NCI-H2107 treated with DMSO at 0.1 percent for 48 hours (cell line): ENCODE data around the gene CSNK1G1.
"Not testable (repeated sequence)": the region's sequence is repeated elsewhere in the genome, so short reads cannot be mapped to it uniquely, and the experiment has no call there.

Experiments used
- DNase-seq: peaks from one replicate; lab custom pipeline; 2025; ENCODE audit not compliant: unreplicated experiment; lab: John Stamatoyannopoulos, UW

Gene CSNK1G1

GRCh38 chr15:64246364-64247189 lies 109.4 kb downstream of the CSNK1G1 start:
- DNase-seq: peak; percentile 25

- DNase-seq: no peak
Observed at GRCh38 chr15:64245405-64245804, 110.6 kb downstream of the CSNK1G1 start.

DNA sequence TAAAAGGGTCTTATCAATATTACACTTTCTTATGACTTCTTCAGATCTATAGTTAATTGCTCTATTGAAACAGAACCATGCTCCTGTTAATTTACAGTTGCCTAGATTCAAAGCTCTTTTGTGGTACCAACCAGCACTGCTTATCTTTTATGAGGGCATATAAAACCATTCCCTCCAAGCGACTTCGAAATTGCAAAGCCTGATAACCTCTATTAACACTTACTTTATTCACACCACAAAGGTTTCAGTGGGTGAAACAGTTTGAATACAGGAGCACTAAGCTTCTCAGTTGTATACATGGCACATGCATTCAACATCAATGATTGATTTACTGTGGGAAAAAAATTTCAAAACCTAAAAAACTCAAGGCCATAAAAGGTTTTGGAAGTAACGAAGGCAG lies 118.3 kb downstream of the CSNK1G1 start:
- no peak for DNase-seq

DNA sequence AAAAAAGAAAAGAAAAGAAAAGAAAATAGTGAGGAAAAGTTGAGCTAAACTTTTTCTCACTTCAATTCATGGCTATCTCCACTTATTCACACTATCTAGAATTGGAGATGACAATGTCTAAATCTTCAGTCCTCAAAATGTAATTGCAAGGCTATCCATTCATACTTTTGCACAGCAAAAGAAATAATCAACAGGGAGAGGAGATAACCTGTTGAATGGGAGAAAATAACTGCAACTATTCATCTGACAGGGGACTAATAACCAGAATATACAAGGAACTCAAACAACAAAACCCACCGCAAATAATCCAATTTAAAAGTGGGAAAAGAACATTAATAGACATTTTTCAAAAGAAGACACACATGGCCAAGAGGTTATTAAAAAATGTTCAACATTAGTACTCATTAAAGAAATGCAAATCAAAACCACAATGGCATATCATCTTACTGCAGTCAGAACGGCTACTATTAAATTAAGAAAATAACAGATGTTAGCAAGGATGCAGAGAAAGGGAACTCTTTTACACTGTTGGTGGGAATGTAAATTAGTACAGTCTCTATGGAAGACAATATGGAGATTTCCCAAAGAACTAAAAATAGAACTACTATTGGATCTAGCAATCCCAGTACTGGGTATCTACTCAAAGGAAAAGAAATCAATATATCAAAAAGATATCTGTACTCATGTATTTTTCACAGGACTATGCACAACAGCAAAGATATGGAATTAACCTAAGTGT lies 119.6 kb downstream of the CSNK1G1 start:
- no peak for DNase-seq

DNA sequence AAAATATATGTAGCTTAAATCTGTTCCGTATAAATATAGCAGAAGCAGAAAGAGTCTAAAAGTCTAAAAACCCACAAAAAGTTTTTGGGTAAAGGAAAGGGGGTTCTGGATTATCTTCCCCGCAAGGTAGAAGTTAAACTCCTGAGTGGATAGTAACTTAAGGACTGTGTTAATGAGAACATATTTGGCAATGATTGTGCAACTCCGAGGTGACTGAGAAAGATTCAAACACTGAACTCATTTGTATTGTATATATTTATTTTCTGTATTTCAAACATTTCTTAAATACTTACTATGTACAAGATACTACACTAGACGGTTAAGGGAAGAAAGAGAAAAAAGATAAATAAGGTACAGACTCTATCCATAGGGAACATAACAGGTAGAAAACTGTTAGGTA lies 120.4 kb downstream of the CSNK1G1 start:
- DNase-seq: no peak

DNA sequence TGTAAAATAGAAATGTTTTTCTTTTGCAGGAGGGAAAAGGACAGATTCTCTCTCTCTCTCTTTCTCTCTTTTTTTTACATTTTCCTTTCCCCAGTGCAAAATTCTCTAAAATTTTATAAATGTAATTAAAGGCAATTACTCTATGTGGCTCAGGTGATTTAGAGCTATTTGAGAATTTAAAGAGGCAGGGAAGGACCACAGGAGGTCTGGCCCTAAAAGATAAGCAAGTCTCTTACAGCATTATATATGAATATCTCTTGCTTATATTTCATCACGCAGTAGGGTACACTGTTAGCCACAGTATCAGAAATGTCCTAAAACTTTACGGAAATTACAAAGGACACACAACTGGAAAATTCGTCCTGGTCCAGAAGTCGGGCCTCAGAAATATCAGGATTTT lies 122.7 kb downstream of the CSNK1G1 start:
- DNase-seq: no peak

DNA sequence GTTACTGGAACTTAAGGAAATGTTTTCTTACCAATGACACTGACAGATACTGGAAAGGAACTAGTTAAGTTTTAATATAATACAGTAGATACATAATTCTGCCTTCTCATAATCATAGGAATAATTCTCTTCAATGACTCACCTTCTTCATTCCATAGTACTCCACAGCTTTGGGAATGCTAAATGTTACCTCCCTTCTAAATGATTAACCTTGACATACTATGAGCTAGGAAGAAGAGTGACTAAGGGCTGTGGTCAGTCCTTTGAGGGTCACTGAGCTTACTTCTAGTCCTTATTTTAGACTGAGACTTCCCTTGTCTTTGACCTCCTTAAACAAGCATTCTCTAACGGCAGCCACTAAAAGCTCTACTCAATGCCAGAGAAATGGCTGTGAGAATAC lies 123.6 kb downstream of the CSNK1G1 start:
- no peak for DNase-seq

GRCh38 chr15:64229129-64229724 lies 126.7 kb downstream of the CSNK1G1 start:
- no peak for DNase-seq

DNA sequence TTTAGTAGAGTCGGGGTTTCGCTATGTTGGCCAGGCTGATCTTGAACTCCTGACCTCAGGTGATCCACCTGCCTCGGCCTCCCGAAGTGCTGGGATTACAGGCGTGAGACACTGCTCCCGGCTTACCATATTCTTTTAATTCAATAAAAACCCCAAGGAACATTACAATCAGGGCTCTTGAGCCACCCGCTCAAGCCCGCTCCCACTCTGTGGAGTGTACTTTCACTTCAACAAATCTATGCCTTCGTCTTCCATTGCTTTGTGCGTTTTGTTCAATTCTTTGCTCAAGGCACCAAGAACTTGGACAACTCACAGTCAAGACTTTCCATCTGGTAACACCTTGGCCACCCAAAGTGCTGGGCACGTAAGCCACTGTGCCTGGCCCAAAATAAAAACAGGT lies 130.2 kb downstream of the CSNK1G1 start:
- DNase-seq: no peak

GRCh38 chr15:64224511-64224910 lies 131.5 kb downstream of the CSNK1G1 start:
- DNase-seq: no peak

DNA sequence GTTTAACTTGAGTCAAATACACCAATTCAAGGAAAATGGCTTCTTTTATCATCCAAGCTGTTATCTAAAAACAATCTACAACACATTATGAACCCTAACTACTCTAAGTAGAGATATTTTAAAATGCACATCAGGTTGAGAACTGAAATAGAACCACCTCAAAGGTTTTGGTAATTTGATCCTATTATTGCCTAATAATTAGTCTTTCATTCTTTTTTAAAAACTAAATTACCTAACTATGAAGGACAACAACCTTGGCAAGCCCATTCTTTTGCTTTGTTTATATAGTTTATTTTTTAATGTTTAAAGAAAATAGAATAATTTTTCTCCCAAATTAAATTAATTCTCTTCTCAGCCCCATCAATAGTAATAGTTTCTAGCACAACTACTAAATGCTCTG lies 132.1 kb downstream of the CSNK1G1 start:
- no peak for DNase-seq

DNA sequence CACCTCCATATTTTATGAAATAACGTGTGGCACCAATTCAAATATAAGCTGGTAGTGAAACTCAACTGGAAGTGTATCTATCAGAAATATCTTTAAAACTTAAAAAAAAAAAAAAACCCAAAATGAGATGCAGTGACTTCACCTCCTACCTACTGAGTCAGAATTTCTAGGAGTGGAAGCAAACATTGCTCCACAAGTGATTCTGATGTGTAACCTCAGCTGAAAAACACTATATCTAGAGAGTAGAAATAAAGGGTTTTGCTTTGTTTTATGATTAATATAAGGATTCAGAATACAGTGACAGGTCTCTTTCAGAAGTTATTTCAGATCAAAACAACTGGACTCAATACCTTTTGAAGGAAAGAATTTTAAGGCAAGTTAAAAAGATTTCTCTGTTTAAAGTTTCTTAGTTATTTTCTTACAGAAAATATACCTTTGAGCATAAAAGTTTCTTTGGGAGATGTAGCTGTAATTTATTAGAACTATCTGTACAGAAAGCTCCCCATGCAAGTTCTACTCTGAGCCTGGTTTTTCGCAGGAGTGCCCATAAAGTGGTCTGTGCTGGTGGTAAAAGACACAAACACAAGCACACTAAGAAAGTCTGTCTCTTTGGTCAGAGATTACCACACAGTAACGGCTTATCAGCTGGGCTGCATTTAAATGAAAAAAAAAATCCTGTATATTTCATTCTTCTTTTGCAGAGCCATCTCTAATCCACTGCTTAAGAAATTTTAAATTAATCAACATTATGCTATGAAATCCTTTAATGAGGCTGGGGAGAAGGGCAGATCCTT lies 133.2 kb downstream of the CSNK1G1 start:
- no peak for DNase-seq

- not testable (repeated sequence) for DNase-seq
Observed at GRCh38 chr15:64221911-64222310, 134.1 kb downstream of the CSNK1G1 start.

- DNase-seq: not testable (repeated sequence)
Observed at GRCh38 chr15:64217429-64217750, 138.6 kb downstream of the CSNK1G1 start.

DNA sequence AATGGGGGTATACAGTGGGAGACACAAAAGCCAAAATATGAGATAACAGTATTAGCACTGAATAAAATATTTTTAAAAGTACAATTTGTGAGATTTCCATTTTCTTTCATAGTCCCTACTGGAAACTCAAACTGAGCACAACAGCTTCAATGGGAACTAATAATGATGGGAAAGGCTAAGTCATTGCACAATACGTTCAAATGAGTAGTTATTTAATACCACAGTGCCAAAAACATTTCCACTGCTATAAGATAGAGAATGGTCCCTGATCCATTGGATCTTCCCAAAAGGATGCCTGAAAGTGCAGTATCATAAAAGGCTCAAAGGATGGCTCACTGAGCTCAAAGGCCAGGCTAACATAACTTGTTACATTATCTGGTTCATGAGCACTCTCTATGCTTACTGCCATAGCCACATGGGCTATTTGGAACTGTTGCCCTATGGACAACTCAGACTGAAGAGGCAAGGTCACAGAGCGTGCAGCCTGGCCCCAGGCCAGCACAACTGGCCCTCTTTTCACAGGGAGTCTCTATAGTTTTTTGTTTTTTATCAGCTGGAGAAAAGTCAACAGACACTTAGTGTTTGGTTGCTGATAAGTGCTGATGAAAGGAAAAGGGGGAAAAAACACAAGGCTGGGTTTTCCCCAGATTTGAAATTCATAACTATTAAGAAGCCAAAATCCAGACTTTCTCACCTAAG lies 139.1 kb downstream of the CSNK1G1 start:
- DNase-seq: no peak

GRCh38 chr15:64216196-64216595 lies 139.8 kb downstream of the CSNK1G1 start:
- no peak for DNase-seq

GRCh38 chr15:64213646-64214045 lies 142.3 kb downstream of the CSNK1G1 start:
- DNase-seq: no peak

DNA sequence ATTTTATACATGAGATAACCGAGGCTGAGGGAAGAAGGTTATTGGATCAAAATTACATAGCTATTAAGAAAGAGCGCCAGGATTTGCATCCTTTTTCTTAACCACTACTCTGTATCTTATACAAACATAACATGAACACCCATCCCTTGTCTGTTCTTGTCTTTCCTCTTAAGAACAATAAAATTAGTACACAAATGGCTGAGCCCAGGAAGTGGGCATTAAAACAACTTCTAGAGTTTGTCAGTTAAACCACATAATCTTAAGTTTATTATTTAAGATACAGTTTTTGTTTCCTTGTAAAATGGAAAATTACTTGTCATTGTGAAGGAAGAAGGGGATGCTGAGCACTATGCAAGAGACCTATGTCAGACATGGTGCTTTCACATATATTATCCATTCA lies 144.3 kb downstream of the CSNK1G1 start:
- no peak for DNase-seq

DNA sequence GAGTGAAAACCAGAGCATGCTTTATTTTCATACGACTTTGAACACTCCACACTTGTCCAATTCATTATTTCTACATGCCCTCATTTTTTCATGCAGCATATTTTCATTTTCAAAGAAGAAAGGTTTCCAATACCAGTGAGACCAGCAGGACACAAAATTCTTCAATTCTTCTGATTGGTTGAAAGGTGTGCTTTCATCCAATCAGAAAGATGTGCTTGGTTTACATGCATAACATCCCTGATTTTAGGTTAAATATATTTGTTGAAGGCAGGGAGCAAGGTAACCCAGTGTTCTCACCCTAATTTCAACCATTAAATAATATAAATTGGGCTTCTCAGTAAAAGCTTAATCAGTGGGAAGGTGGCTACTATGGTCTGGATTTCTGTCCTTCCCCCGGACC lies 145.6 kb downstream of the CSNK1G1 start:
- DNase-seq: no peak

GRCh38 chr15:64209680-64210334 lies 146.2 kb downstream of the CSNK1G1 start:
- peak; percentile 19 for DNase-seq
